RPMI7951 (cell line): Measurements from ENCODE around the gene POTEI. TPM values are rescaled to one million over a fixed set of nuclear protein-coding genes. Genes with fewer than 3 reads are reported as not detected.
"Not testable (repeated sequence)": the region's sequence is repeated elsewhere in the genome, so short reads cannot be mapped to it uniquely, and the experiment has no call there.

ENCODE experiments used
- DNase-seq: peaks from one replicate; pipeline ENCODE4 v3.0.0-alpha.2; 2012; ENCODE audit warnings: low read depth
- total RNA-seq: library from RNA; depleted of rRNA; stranded (reverse); fragments of >200 nt; shearing (Covaris generic); gene quantifications from 2 replicates; pipeline ENCODE4 v1.2.3, GENCODE V29; 2014; rRNA removed

The POTEI gene
- total RNA-seq = not detected in 2 replicates

DNA sequence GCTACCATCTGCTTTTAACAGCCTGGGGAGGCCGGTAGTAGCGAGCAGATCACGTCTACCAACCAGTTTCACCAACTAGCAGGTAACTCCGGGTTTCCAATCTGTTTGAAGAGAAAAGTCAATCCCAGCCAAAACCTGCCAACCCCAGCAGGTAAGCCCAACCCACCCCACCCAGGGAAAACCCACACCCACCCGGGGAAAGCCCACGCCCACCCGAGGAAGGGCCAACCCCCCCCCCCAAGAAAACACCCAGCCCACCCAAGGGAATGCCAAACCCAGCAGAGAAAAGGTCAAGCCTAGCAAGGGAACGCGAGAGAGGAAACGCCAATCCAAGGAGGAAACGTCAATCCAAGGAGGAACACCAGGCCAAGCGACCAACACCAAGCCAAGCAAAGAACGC, at the start of gene POTEI:
POTEI (minus strand) TSS at position 101 of the 400 bp plus-strand sequence; CDS start at position 8, 93 bp downstream.
- not testable (repeated sequence) for DNase-seq

DNA sequence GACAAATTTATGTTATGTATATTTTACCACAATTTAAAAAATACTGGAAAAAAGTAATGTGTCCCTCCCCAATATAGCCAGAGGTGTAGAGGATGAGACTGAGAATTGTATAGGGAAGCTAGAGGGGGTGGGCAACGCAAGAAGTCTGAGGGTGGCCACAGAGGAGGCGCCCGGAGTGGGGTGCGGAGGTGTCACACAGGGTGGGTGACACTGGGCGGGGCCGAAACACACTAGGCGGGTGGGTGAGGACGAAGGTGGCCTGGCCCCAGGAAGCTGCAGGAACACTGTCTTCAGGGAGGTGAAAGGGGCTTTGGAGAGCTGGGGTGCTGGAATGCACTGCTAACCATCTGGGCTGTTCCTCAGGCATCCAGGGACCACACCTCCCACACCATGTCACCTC, 47.3 kb upstream of the POTEI start:
- not testable (repeated sequence) for DNase-seq

DNA sequence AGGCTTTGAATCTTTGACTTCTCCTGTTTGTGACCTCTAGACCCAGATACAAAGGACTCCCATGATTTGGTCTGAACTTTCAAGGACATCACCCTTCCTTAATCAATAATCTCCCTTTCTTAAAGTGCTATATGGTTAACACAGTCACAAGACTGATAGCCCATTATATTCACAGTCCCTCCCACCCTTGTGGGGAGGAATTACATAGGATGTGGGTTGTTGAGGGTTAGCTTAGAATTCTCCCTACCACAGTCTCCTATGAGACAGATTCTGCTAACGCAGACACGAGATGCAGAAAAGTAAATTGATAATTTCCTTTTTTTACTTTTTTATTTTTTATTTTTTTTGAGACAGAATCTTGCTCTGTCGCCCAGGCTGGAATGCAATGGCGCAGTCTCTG, 45.0 kb upstream of the POTEI start:
- DNase-seq = not testable (repeated sequence)

DNA sequence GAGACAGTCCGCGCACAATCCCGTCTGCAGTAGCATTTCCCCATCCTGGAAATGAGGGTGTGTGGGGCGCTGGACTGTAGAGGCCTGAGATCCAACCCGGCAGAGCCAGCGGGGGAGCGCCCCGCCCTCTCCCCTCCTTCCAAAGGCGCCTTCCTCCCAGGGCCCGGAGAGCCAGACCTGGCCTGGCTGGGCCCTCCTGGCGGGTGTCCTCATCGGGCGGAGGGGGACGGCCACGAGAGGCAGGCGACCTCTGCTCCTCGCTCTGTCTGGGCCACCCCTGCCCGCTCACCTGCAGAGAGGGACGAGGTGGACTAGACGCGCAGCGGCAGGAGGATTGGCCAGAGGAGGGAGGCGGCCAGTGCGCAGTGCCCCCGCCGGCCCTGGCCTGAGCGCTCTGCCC, 40.3 kb upstream of the POTEI start:
- not testable (repeated sequence) for DNase-seq

DNA sequence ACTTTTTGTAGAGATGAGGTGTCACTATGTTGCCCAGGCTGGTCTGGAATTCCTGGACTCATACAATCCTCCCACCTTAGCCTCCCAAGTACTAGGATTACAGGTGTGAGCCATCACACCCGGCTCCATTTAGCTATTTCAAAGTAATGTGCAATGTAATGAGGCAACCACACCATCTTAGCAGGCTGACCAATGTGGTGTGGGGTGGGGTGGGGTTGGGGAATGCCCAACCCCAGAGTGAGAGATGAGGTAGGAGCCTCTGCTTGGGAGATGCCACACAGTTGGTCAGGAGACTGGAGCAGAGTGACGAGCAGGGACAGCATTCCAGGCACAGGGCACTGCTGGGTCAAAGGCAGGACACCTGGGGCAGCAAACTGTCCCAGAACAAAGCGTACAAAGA, 39.3 kb upstream of the POTEI start:
- not testable (repeated sequence) for DNase-seq

DNA sequence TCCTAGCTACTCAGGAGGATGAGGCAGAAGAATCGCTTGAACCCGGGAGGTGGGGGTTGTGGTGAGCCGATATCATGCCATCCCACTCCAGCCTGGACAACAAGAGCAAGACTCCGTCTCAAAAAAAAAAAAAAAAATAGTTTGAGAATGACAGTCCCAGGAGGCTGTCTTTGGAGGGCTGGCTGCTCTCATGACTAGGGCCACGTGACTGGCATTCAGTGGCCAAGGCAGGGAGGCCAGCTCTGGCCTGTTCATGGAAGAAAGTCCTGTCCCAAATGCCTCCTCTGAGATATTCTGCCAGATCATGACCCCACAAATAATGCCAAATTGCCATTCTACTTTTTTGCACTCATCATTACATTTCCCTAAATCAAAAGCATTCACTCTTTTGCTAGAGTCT, 35.9 kb upstream of the POTEI start:
- not testable (repeated sequence) for DNase-seq

DNA sequence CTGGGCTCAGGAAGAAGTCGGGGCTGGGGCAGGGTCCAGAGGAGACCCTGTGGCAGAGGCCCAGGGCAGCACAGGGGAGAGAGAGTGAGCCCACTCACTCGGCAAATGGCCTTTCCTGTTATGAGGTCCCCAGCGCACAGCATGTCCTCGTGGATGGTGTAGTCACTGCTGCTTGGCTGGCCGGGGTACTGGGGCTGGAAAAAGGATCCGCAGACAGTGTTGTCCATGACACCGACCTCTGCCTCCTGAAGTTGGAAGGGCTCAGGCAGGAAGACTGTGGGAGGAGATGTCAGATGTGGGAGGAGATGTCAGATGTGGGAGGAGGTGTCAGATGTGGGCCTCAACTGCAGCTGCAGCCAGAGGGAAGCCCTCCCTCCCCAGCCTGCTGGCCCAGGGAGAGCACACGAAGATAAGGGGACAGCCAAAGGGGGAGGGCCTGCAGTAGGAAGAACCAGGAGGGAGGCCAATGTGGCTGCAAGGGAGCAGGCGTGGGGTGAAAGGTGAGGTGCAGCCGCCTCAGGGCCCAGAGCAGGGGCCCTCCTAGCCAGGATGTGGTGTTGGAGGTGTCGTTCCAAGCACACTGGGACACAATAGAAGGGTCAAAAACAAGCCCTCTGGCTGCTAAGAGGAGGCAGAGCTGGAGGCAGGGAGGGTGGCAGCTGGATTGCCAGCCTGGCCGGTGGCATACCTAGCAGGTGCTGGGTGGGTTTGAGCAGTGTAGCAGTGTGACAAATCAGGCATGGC, 34.8 kb upstream of the POTEI start:
- DNase-seq = not testable (repeated sequence)

DNA sequence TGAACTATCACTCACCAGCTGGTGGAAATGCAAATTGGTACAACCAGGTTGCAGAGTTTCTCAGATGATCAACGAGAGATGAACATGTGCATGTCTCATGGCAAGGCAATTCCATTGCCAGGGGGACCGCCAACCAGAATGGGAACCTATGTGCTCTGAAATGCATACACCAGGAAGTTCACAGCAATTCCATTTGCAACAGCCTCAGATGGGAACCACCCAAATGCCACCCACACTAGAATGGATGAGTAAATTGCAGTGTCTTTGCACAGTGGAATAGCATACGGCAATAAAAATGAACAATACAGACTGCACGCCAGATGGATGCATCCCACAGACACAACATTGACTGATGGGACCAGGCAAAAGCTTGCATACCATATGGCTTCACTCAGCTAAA, 33.7 kb upstream of the POTEI start:
- not testable (repeated sequence) for DNase-seq

DNA sequence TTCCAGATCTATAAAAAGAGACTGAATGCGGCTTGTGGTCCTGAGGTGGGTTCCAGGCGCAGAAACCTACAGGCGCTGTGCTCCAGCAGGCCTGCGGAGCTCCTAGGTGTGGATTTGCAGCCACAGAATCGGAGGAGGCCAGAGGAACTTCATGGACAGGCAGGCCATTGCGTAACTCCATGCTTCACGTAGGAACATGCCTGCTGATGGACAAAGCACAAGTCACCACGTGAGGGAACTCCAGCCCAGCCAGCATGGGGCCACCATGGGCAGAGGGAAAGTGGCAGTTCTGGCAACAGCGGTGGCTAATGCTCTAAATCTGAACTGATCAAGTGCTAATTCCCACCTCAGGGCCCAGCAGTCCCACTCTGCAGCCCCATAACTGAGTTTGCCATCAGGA, 29.1 kb upstream of the POTEI start:
- DNase-seq = not testable (repeated sequence)

DNA sequence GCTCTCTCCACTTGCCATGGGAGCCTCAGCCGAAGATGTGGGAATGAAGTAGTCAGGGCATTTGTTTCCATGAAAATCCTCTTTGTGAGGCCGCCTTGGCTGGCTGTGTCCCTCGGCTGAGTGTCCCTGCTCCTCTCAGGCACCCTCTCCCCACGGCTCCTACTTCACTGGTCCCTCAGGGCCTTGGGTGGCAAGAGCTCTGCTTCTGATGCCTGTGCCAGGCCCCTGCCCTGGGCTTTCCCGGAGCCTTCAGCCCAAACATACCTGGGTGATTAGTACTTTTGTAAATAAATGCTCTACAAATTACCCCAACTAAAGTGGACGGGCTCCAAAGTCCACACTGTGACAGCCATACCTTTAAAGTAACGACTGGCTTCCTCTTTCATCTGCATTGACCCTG, 27.5 kb upstream of the POTEI start:
- DNase-seq = not testable (repeated sequence)

DNA sequence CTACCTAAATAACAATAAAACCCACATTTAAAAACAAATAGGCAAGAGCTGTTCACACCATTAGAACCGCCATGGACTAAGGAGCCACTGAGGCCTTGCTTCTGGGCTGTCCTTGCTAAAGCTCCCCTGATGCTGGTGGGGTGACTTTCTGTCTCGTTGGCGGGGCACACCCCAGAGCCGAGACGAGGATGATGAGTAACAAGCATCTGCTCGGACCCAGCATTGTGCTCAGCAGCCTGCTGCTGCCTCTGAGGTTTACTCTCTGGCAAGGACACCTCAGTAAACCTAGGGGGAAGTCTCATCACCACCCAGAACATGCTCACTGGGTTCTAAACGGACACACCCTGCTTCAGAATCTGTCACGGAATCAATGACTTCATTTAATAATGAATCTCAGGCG, 22.5 kb upstream of the POTEI start:
- not testable (repeated sequence) for DNase-seq

DNA sequence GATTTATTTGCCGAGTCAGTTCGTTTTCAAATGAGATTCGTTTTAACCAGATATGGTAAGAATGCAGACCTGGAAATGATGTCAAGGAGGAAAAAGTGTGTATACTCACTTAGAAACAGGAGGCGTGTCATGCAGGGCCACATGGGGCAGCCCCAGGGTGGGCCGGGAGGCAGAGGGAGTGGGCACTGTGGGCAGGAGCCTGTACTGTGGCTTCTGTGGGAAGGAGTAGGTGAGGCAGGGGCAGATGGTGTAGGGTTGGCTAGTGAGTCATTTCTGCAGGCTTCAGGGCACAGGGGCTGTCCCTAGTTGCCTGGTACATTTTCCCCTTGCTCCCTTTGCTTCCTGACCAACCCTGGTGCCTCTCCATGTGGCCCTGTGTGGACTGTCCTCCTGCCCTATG, 22.1 kb upstream of the POTEI start:
- DNase-seq = not testable (repeated sequence)

DNA sequence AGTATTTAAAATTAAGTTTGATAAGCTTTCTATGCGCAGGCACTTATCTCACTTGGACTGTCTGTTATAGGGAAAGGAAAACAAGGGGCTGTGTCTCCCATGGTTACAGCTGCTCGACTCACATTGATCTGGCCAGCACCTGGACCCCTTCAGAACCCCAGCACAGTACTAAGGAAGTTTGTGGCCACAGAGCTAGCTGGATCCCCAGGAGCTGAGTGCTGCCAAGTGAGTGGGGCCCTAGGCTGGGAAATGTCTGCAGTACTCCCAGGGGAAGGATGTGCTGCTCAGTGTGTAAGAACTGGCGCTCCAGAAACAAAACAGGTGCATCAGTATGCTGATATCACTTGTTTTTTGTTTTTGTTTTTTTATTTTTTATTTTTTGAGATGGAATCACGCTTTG, 21.1 kb upstream of the POTEI start:
- DNase-seq = not testable (repeated sequence)

DNA sequence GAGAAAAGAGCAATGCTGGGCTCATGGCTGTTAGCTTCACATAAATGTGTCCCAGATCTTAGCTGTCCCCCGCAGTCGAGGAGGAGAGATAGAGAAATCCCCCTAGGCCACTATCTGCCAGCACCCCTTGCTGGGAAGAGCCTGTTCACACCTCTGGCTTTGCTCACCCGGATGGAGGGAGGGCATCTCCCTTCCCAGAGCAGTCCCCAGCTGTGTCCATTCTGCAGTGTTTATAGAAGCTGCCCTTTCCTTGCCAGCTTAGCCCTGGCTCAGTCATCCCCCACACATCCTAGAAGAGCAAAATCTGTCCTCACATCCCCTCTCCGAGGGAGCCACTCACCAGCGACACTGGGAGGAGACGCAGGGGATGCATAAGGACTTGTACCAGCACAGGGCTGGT, 20.4 kb upstream of the POTEI start:
- not testable (repeated sequence) for DNase-seq

DNA sequence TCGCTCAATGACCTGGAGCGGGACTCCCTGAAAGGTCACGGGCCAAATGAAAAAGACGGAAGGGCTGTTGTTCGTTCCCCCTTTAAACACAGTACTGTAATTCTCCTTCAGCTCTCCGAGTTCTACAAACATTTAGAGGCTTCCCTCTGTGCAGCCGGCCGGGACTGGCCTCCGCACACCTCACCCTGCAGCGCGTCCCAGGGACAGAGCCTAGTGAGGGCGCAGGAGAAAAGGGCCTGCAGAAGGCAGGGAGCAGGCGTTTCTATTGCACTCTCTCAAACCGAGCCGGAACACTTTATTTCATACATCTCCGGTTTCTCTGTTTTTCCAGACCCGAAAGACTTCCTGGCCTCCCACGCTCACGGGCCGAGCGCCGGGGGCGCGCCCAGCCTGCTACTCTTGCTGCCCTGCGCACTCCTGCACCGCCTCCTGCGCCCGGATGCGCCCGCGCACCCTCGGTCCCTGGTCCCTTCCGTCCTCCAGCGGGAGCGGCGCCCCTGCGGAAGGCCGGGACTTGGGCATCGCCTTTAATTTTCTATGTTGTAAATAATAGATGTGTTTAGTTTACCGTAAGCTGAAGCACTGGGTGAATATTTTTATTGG, 18.3 kb upstream of the POTEI start:
- not testable (repeated sequence) for DNase-seq

DNA sequence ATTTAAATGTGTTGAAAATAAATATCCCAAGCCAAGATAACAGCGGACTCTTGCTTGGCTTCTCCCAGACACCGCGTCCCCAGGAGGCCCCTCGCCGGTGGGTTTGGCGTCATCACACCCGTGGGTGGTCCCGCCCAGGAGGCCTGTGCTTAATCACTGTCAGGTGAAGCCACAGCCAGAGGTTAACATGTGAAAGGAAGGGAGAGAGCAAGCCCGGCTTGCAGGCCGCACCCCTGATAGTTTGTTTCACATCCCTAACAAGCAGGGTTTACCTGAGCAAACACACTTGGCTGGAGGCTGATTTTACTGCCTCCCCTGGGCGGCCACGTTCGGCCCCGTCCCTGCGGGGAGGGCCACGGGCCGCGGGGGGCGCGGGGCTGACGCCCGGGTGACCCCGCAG, 13.3 kb upstream of the POTEI start:
- not testable (repeated sequence) for DNase-seq

DNA sequence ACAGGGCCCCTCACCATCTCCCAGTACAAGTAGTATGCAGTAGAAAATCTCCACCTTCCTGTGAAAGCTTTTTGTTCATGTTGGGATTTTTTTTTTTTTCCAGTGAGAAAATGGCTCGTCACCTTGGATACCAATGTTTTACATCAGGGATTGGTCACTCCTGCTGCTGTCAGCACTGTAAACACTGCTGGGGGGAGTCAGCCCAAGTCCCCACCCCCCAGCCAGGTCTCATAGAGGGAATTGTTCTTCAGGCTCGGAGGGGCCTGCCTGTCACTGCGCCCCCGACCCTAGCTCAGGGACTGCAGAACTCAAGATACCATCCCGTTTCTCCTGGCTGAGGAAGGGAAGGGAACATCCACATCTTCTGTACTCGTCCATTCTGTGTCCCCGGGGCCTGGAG, 11.9 kb upstream of the POTEI start, which contains the start of gene CFC1B:
CFC1B (plus strand) TSS at position 231 of the 400 bp plus-strand sequence. CDS start 263 bp downstream, outside the sequence.
- DNase-seq = not testable (repeated sequence)

DNA sequence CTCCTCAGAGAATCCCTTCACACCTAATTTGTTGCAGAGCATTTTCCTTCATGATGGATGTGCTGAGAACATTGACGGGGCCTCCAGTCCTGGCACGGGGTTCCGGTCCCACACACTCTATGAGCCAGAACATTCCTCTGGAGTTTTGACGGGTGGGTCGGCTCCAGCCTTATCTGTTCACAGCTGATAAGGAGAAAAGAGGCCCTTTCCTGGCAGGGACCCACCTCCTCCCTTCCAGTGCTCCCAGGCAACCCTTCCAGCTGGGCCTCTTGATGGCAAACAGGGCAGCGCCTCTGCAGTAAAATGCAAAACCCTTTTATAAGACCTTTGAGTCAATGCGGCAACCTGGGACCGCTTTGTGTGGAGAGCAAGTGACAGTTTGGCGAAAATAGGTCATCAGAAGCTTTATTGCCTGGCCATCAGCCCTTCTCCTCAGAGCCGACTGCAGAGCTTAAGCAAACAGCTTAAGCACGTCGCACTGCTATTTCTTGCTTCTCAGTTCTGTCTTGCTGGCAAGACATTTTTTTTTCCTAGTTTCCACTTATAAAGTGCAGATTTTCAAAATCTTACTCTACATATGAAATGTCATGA, 9.5 kb upstream of the POTEI start:
- not testable (repeated sequence) for DNase-seq

DNA sequence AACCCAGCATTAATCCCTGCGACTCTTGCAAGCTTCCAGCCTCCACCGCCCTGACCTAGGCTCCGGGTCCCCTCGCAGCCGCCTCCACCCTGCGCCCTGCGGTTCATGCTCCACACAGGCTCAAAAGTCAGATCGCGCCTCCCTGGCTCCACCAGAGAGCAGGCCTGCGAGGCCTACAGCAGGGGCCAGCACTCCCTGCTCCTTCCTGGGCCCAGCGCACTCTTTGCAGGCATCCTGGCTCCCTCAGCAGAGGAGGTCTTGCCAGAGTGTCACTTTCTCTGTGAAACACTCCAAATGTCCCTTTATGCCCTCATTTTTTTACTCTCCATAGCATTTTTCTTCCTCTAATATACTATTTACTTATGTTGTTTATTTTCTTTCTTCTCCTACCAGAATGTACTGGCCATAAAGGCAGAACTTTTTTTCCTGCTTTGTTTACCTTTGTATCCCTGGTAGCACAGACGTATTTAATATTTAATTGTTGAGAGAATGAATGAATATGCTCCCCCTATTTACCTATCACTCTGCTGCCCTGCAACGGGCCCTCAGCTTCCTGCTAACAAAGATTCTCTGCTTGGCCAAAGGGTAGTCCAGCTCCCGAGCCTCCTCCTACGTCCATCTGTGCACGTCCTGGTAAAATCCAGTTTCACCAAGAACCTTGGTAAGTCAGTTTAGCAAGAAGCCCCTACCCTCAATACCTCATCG, 2.8 kb upstream of the POTEI start:
- DNase-seq = not testable (repeated sequence)

DNA sequence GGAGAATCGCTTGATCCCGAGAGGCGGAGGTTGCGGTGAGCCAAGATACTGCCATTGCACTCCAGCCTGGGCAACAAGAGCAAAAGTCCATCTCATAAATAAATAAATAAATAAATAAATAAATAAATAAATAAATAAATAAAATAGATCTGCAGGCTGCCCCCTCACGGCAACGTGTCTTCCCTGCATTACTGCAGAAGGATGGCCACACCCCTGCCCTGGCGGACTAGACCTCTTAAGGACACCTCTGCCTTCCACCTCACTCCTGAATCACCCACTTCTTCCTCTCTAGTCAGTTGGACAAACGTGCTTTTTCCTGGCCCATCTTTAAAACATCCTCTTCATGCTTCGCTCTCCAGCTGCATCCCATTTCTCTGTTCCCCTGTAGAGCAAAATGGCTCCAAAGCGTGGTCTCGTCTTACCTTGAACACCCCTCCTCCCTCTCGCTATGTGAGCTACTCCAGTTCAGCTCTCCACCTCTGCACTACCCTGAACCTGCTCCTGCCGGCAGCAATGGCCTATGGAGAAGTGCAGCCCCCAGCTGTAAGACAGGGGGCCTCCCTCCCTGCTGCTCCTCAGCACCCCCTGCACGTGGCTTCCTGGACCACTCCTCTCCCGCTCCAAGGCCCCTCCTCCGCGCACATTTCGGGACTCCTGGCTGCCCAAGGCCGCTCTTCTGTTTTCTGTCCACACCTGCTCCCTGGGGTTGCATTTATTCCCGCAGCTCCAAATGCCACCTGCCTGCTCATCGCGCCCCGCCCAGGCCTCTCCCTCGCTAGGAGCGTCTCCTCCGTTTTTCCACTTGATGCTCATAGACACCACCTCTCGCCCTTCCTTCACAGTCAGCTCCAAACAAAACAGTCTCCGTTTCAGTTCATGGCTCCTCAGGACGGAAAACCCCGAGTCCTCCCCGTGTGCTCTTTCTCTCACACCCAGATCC, 1.9 kb upstream of the POTEI start:
- DNase-seq = not testable (repeated sequence)

DNA sequence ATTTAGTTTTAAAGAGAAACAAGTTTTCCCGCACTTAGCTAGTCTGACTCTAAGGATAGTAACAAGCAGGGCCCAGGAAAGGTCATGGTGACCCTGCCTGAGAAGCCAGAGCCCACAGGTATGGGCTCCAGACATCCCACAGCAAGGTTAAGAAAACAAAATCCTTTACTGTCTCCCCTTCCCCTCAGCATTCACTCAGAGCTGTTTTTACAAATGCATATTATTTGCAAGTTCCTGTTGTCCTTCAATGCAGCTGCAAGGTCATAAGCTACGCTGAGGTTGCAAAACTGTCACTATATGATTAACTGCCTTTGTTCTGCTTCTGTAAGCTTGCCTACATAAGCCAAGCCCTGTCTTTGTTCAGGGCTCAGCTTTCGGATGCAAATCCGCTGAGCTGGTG, 18.1 kb downstream of the POTEI start:
- not testable (repeated sequence) for DNase-seq
